Cardiac muscle cell (in vitro differentiated cells and primary cell): ENCODE measurements around the gene SFI1. TPM values are rescaled to one million over a fixed set of nuclear protein-coding genes. Genes with fewer than 3 reads are reported as not detected.
A peak's percentile ranks its signal among the peaks of the same experiment; 100 is the strongest.

Experiments
- DNase-seq, 2 donors: peaks; one replicate each; pipeline versions ENCODE4 v3.0.0 to v3.0.0-alpha.2; 2010 to 2017; ENCODE audit warnings: low read depth in 1 of 2, low spot score in 1 of 2
- H3K27ac ChIP-seq: fragments of 200-600 bp; sonication (generic); 2 replicates; pipeline ENCODE4 v1.5.1; 2016
- H3K27me3 ChIP-seq: fragments of 200-600 bp; sonication (generic); 2 replicates; pipeline ENCODE4 v1.6.0; 2016; ENCODE audit warnings: control low read depth
- H3K36me3 ChIP-seq: fragments of 200-600 bp; sonication (generic); 2 replicates; pipeline ENCODE4 v1.5.1; 2016; ENCODE audit warnings: control low read depth
- H3K4me1 ChIP-seq: fragments of 200-600 bp; sonication (generic); 2 replicates; pipeline ENCODE4 v1.8.1; 2017; ENCODE audit warnings: low read depth, mild to moderate bottlenecking, mixed run types
- H3K4me3 ChIP-seq: fragments of 200-600 bp; sonication (generic); 2 replicates; pipeline ENCODE4 v1.5.1; 2016; ENCODE audit warnings: mild to moderate bottlenecking
- H3K9me3 ChIP-seq: fragments of 200-600 bp; sonication (generic); 2 replicates; pipeline ENCODE4 v1.5.1; 2017; ENCODE audit warnings: low read depth, mild to moderate bottlenecking, control low read depth
- CTCF ChIP-seq: IDR thresholded peaks from 2 replicates; pipeline ENCODE4 v1.5.1; 2012; ENCODE audit warnings: low read depth, mild to moderate bottlenecking, low read length
- polyA plus RNA-seq: library from polyadenylated mRNA; unstranded; fragments of >200 nt; fragmentation: Nextera tagmentation; extraction: Ambion mirVana; gene quantifications from 2 replicates; pipeline ENCODE4 v1.2.1, GENCODE V29; 2016
- total RNA-seq: library from RNA; depleted of rRNA; stranded (reverse); fragments of >200 nt; gene quantifications from 2 replicates; pipeline ENCODE4 v1.2.3, GENCODE V29; 2016

Gene SFI1
- total and polyA plus RNA-seq, 2 experiments from 2014 or later: 13.6 to 23.8 TPM

GRCh38 chr22:31488346-31488883, 7.9 kb upstream of the SFI1 start:
- peak overlapping the region; percentile 46 for H3K4me3 ChIP-seq
- H3K36me3 ChIP-seq: peaks cover 15% of the 10 kb centered on the region
- no peak for TF ChIP-seq CTCF
- no peaks in the 10 kb centered on the region for H3K27me3 ChIP-seq
- H3K9me3 ChIP-seq: no peaks in the 10 kb centered on the region
- peak overlapping the region; percentile 95 for H3K27ac ChIP-seq
- no peak for DNase-seq
- peaks cover 6% of the 10 kb centered on the region for H3K4me1 ChIP-seq

- TF ChIP-seq CTCF: no peak
- Histone ChIP-seq H3K4me3 (peak overlapping the region; percentile 46), H3K4me1 (peaks cover 6% of the 10 kb centered on the region), H3K27me3 (no peaks in the 10 kb centered on the region), H3K27ac (peak overlapping the region; percentile 95), H3K36me3 (peaks cover 15% of the 10 kb centered on the region), H3K9me3 (no peaks in the 10 kb centered on the region)
- DNase-seq: peak; percentile 46 to 74
Observed at GRCh38 chr22:31488988-31489617, 7.2 kb upstream of the SFI1 start.

- H3K9me3 ChIP-seq: no peaks in the 10 kb centered on the region
- DNase-seq: peak; percentile 88 to 92
- peaks cover 12% of the 10 kb centered on the region for H3K36me3 ChIP-seq
- H3K4me1 ChIP-seq: peaks cover 6% of the 10 kb centered on the region
- H3K27me3 ChIP-seq: no peaks in the 10 kb centered on the region
- H3K4me3 ChIP-seq: peak within 1 kb of the TSS; percentile 46
- peak within 1 kb of the TSS; percentile 95 for H3K27ac ChIP-seq
- no peak for TF ChIP-seq CTCF
Observed at GRCh38 chr22:31489632-31490495, 6.5 kb upstream of the SFI1 start, which contains the start of gene EIF4ENIF1. Gene EIF4ENIF1 (minus strand): TSS chr22:31489842. CDS start chr22:31488718, 1,124 bp downstream.

- no peaks in the 10 kb centered on the region for H3K9me3 ChIP-seq
Observed at GRCh38 chr22:31490496-31490925, 5.8 kb upstream of the SFI1 start.

More at GRCh38 chr22:31490496-31490925, 5.8 kb upstream of the SFI1 start:
- TF ChIP-seq CTCF: no peak
- H3K27ac ChIP-seq: peak overlapping the region; percentile 95
- H3K36me3 ChIP-seq: peaks cover 9% of the 10 kb centered on the region
- H3K4me3 ChIP-seq: peak overlapping the region; percentile 46
- H3K27me3 ChIP-seq: no peaks in the 10 kb centered on the region
- DNase-seq: peak; percentile 57 to 70
- H3K4me1 ChIP-seq: peaks cover 6% of the 10 kb centered on the region
